Measurements from ENCODE around the gene PHACTR1.

The PHACTR1 gene

GRCh38 chr6:13030396-13030795 is 313.8 kb downstream of the PHACTR1 start:
- DNase-seq (ENCODE audit: low read depth), result no peak

- no peak for DNase-seq (ENCODE audit: low read depth)
These were observed 316.0 kb downstream of the PHACTR1 start for GRCh38 chr6:13032566-13032965.

- DNase-seq (ENCODE audit: low read depth), result no peak
These were observed 316.6 kb downstream of the PHACTR1 start for GRCh38 chr6:13033145-13033544.

- no peak for DNase-seq (ENCODE audit: low read depth)
These were observed 317.7 kb downstream of the PHACTR1 start for GRCh38 chr6:13034316-13034715.

- DNase-seq (ENCODE audit: low read depth), result no peak
These were observed 319.0 kb downstream of the PHACTR1 start for GRCh38 chr6:13035606-13036005.

- no peak for DNase-seq (ENCODE audit: low read depth)
These were observed 321.7 kb downstream of the PHACTR1 start for GRCh38 chr6:13038315-13038714.

GRCh38 chr6:13038741-13039190 is 322.2 kb downstream of the PHACTR1 start:
- DNase-seq (ENCODE audit: low read depth), result no peak

- DNase-seq (ENCODE audit: low read depth), result no peak
These were observed 327.8 kb downstream of the PHACTR1 start for GRCh38 chr6:13044390-13044789.

GRCh38 chr6:13044896-13045295 is 328.3 kb downstream of the PHACTR1 start:
- no peak for DNase-seq (ENCODE audit: low read depth)

- no peak for DNase-seq (ENCODE audit: low read depth)
These were observed 329.1 kb downstream of the PHACTR1 start for GRCh38 chr6:13045676-13046075.

- no peak for DNase-seq (ENCODE audit: low read depth)
These were observed 329.5 kb downstream of the PHACTR1 start for GRCh38 chr6:13046084-13046483.

- no peak for DNase-seq (ENCODE audit: low read depth)
These were observed 331.5 kb downstream of the PHACTR1 start for GRCh38 chr6:13048113-13048512.

GRCh38 chr6:13049666-13050254 is 333.2 kb downstream of the PHACTR1 start:
- DNase-seq (ENCODE audit: low read depth), result no peak

- DNase-seq (ENCODE audit: low read depth), result no peak
These were observed 336.5 kb downstream of the PHACTR1 start for GRCh38 chr6:13053006-13053461.

- no peak for DNase-seq (ENCODE audit: low read depth)
These were observed 341.5 kb downstream of the PHACTR1 start for GRCh38 chr6:13058051-13058450.

GRCh38 chr6:13059026-13059425 is 342.5 kb downstream of the PHACTR1 start:
- DNase-seq (ENCODE audit: low read depth), result no peak

GRCh38 chr6:13063300-13063918 is 346.8 kb downstream of the PHACTR1 start:
- DNase-seq (ENCODE audit: low read depth), result no peak

- DNase-seq (ENCODE audit: low read depth), result no peak
These were observed 349.0 kb downstream of the PHACTR1 start for GRCh38 chr6:13065581-13065980.

- no peak for DNase-seq (ENCODE audit: low read depth)
These were observed 349.5 kb downstream of the PHACTR1 start for GRCh38 chr6:13066050-13066449.

GRCh38 chr6:13066820-13067219 is 350.3 kb downstream of the PHACTR1 start:
- DNase-seq (ENCODE audit: low read depth), result no peak

GRCh38 chr6:13068586-13069210 is 352.1 kb downstream of the PHACTR1 start:
- DNase-seq (ENCODE audit: low read depth), result no peak

GRCh38 chr6:13071550-13072345 is 355.2 kb downstream of the PHACTR1 start:
- no peak for DNase-seq (ENCODE audit: low read depth)
